ENCODE measurements around the gene LRRC2. TPM values are rescaled to one million over a fixed set of nuclear protein-coding genes. Genes with fewer than 3 reads are reported as not detected.
"Not testable (repeated sequence)": the region's sequence is repeated elsewhere in the genome, so short reads cannot be mapped to it uniquely, and the experiment has no call there.

The LRRC2 gene
- total RNA-seq, 1 donor: 2.2 TPM

- no peak overlapping the region for H3K4me3 ChIP-seq (ENCODE audit: low read depth, low read length)
- peak; percentile 34 for TF ChIP-seq CTCF (IDR thresholded peaks at IDR 0.05; ENCODE audit: insufficient read depth, low read depth, low read length)
- no peak for DNase-seq (ENCODE audit: low read depth)
These were observed 69.2 kb downstream of the LRRC2 start for GRCh38 chr3:46496746-46497555.

DNA sequence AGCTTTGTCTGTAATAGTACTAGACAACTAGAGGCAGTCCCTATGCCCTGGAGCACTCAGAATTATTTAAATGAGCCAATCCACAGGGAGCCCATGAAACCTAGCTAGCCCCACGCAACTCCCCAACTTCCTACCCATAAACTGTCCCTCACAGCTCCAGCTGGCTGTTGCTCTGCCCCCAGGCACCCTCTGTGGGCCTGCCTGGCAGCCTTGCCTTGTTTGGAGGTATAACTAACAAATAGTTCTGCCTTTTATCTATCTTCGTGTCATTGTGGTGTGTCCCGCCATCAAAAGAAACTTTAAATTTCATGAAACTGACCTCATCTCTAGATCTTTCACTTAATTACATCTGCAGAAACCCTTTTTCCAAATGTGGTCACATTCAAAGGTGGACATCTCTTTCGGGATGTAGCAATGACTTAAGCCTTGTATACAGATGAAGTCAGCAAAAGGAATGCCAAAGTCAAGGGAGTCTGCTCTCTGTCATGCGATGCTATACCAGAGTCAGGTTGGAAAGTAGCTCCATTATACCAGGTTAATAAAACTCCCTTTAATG is 70.1 kb downstream of the LRRC2 start:
- no peak for TF ChIP-seq CTCF (IDR thresholded peaks at IDR 0.05; ENCODE audit: insufficient read depth, low read depth, low read length)
- DNase-seq (ENCODE audit: low read depth): peak; percentile 71
- no peak overlapping the region for H3K4me3 ChIP-seq (ENCODE audit: low read depth, low read length)

- not testable (repeated sequence) for H3K4me3 ChIP-seq (ENCODE audit: low read depth, low read length)
These were observed 71.6 kb downstream of the LRRC2 start for GRCh38 chr3:46494491-46494890.

DNA sequence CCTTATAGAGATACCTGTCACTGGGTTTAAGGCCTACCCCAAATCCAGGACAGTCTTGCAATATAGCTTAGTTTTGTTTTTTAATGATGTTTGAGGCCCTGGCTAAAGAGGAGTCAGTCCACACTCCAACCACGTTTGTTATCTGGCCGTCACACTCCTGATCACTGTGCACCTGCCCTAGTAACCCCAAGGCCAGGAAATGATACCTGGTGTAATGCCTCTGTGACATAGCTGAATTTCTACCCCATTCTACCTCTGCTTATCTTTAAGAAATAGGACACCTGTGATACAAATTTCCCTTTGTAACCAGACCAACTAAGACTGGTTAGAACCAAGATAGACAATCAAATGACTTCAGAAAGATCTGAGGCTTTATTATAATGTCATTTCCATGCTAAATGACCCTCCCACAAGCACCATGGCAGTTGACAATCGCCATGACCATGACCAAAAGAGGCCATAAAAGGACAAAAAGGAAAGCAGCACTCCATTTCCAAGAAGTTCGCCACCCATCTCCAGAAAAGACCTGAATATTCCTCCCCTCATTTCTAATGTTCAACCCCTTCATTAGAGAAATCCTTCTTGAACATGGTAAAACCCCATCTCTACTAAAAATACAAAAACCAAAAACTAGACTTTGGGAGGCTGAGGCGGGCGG is 73.1 kb downstream of the LRRC2 start:
- no peak for TF ChIP-seq CTCF (IDR thresholded peaks at IDR 0.05; ENCODE audit: insufficient read depth, low read depth, low read length)
- no peak for DNase-seq (ENCODE audit: low read depth)
- no peak overlapping the region for H3K4me3 ChIP-seq (ENCODE audit: low read depth, low read length)

More at GRCh38 chr3:46494491-46494890, 71.6 kb downstream of the LRRC2 start:
- DNase-seq (ENCODE audit: low read depth): not testable (repeated sequence)

DNA sequence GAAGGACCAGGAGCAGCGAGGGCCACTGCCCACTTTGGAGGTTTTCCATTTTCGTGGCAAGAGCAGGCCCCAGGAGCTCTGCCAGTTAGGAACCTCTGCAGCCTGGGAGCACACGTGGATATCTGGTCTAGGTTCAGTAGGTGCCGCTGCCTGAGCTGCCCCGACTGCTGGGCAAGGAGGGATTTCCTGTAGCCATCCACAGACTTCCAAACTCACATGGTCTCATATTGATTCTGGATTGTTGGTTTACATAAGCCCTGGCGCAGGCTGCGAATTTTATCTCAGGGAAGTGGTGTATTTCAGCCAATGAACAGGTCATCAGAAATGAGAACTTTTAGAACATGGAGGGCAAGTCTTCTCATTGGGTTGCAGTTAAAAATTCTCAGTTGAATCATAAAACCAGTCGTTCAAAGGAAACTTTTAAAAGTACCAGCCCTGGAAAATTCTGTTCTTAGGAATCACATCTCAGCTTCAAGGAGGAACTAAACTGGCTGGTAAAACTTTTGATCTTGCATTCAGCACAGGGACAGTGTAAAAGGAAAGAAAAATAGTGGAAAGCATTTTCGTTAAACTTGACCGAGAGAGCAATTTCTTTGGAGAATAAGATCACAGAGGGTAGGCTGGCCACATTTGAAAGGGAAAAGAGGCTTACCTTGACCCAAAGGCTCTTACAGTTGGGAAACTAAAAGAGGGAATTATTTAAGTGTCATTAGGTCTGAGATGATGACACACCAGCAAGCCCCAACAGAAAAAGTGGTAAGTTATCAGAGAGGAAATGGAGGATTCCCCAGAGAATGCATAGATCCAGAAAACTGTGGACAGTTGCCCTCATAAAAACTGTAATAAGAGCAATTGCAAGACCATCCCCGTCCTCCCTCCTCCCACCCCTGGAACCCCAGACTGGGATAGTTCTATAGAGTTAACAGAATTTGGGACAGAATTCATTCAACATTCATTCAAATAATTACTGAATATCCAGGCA is 74.7 kb downstream of the LRRC2 start:
- DNase-seq (ENCODE audit: low read depth): peak; percentile 14
- H3K4me3 ChIP-seq (ENCODE audit: low read depth, low read length): no peak overlapping the region
- TF ChIP-seq CTCF (IDR thresholded peaks at IDR 0.05; ENCODE audit: insufficient read depth, low read depth, low read length): no peak

GRCh38 chr3:46490338-46491084 is 75.6 kb downstream of the LRRC2 start:
- TF ChIP-seq CTCF (IDR thresholded peaks at IDR 0.05; ENCODE audit: insufficient read depth, low read depth, low read length): no peak

More at GRCh38 chr3:46490338-46491084, 75.6 kb downstream of the LRRC2 start:
- H3K4me3 ChIP-seq (ENCODE audit: low read depth, low read length): no peak overlapping the region
- DNase-seq (ENCODE audit: low read depth): no peak

All from fibroblast of villous mesenchyme (primary cell).